GM23338 (cell line): Measurements from ENCODE around the gene NDOR1.

Experiments
- CREB1 ChIP-seq: fragments of 250-450 bp; sonication (Bioruptor Pico); IDR thresholded peaks from 2 replicates; pipeline ENCODE4 v1.5.0; 2020; ENCODE audit warnings: low read depth, mild to moderate bottlenecking, moderate library complexity
- EZH2 ChIP-seq: fragments of 200-600 bp; sonication (generic); IDR thresholded peaks from one replicate; pipeline ENCODE4 v1.8.0; 2017; ENCODE audit warnings: antibody characterized with exemption, mild to moderate bottlenecking, low read depth; ENCODE audit not compliant: unreplicated experiment
- EZH2phosphoT487 ChIP-seq: fragments of 200-600 bp; sonication (generic); IDR thresholded peaks from one replicate; pipeline ENCODE4 v1.8.1; 2018; ENCODE audit warnings: antibody characterized with exemption; ENCODE audit not compliant: unreplicated experiment
- NANOG ChIP-seq: IDR thresholded peaks from 2 replicates; pipeline ENCODE4 v1.6.1; 2016; ENCODE audit warnings: antibody characterized with exemption, borderline replicate concordance
- POLR2AphosphoS5 ChIP-seq: IDR thresholded peaks from 2 replicates; pipeline ENCODE4 v1.6.1; 2016; ENCODE audit warnings: antibody characterized with exemption, low read depth
- ZNF114 ChIP-seq: fragments of 250-450 bp; sonication (Bioruptor Pico); IDR thresholded peaks from 2 replicates; pipeline ENCODE4 v1.5.0; 2020; ENCODE audit warnings: mild to moderate bottlenecking, moderate library complexity
- ZNF331 ChIP-seq: fragments of 250-450 bp; sonication (Bioruptor Pico); IDR thresholded peaks from 2 replicates; pipeline ENCODE4 v1.5.0; 2020; ENCODE audit warnings: low read depth, mild to moderate bottlenecking, moderate library complexity
- TF ChIP-seq, protein P1 (sequence below), 2 experiments: fragments of 200-600 bp in 1 of 2; sonication (generic) in 1 of 2; conservative IDR thresholded peaks; 2 replicates each; pipeline versions ENCODE4 v1.5.1 to v1.6.1; 2016 to 2017; ENCODE audit warnings: antibody characterized with exemption in 2 of 2, low read depth in 2 of 2, mild to moderate bottlenecking in 2 of 2, moderate library complexity in 1 of 2
- TF ChIP-seq, protein P2 (sequence below): IDR thresholded peaks from one replicate; pipeline ENCODE4 v1.6.1; 2018; ENCODE audit warnings: antibody characterized with exemption; ENCODE audit not compliant: unreplicated experiment

DNA sequence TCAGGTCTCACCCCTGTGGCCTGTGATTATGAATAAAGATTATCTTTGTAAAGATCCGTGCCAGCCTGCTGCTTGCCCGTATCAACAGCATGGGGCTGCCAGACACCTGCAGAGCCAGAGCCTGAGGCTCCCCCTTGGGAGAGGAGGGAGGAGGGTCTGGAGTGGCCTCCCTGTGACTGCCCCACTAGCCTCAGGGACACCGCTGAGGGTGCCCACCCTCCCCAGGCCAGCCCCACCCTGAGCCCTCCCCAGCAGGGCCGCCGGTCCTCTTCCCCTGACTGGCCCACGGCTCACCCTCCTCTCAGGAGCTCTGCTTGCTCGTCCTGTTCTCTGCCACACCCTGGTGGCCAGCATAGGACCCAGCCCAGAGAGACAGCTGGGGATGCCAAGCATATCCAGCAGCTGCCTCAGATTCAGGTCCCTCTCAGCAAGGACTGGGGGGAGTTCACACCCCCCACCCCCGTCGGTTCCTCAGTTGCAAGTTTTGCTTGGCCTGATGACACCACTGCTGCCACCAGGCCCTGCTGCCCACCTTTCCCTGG, 15.1 kb upstream of the NDOR1 start:
- TF ChIP-seq EZH2 (no peak), CREB1 (no peak), NANOG (no peak), ZNF331 (CRISPR knock-in tag) (no peak), POLR2AphosphoS5 (no peak), ZNF114 (CRISPR knock-in tag) (no peak), EZH2phosphoT487 (no peak)
- TF ChIP-seq, protein P1, sequence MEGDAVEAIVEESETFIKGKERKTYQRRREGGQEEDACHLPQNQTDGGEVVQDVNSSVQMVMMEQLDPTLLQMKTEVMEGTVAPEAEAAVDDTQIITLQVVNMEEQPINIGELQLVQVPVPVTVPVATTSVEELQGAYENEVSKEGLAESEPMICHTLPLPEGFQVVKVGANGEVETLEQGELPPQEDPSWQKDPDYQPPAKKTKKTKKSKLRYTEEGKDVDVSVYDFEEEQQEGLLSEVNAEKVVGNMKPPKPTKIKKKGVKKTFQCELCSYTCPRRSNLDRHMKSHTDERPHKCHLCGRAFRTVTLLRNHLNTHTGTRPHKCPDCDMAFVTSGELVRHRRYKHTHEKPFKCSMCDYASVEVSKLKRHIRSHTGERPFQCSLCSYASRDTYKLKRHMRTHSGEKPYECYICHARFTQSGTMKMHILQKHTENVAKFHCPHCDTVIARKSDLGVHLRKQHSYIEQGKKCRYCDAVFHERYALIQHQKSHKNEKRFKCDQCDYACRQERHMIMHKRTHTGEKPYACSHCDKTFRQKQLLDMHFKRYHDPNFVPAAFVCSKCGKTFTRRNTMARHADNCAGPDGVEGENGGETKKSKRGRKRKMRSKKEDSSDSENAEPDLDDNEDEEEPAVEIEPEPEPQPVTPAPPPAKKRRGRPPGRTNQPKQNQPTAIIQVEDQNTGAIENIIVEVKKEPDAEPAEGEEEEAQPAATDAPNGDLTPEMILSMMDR (conservative IDR thresholded peaks at IDR 0.05; ENCODE audit: low read depth in 2 of 2), result peak in 1 of 2 experiments; percentile 21; a peak in 1 of 4 replicates
- TF ChIP-seq, protein P2, sequence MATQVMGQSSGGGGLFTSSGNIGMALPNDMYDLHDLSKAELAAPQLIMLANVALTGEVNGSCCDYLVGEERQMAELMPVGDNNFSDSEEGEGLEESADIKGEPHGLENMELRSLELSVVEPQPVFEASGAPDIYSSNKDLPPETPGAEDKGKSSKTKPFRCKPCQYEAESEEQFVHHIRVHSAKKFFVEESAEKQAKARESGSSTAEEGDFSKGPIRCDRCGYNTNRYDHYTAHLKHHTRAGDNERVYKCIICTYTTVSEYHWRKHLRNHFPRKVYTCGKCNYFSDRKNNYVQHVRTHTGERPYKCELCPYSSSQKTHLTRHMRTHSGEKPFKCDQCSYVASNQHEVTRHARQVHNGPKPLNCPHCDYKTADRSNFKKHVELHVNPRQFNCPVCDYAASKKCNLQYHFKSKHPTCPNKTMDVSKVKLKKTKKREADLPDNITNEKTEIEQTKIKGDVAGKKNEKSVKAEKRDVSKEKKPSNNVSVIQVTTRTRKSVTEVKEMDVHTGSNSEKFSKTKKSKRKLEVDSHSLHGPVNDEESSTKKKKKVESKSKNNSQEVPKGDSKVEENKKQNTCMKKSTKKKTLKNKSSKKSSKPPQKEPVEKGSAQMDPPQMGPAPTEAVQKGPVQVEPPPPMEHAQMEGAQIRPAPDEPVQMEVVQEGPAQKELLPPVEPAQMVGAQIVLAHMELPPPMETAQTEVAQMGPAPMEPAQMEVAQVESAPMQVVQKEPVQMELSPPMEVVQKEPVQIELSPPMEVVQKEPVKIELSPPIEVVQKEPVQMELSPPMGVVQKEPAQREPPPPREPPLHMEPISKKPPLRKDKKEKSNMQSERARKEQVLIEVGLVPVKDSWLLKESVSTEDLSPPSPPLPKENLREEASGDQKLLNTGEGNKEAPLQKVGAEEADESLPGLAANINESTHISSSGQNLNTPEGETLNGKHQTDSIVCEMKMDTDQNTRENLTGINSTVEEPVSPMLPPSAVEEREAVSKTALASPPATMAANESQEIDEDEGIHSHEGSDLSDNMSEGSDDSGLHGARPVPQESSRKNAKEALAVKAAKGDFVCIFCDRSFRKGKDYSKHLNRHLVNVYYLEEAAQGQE, result no peak
